Pancreas (tissue), 10 donors: ENCODE measurements around the gene PDLIM7. TPM values are rescaled to one million over a fixed set of nuclear protein-coding genes. Genes with fewer than 3 reads are reported as not detected.

Source experiments
- ATAC-seq, 4 donors: fragments of 200-7000 bp; cut with Tn5 transposase; one replicate each; pipeline versions ENCODE4 v1.8.0 to v1.9.1; 2020; ENCODE audit warnings: mild to moderate bottlenecking in 4 of 4, moderate library complexity in 4 of 4
- DNase-seq, 6 donors: peaks; one replicate each; pipeline ENCODE4 v3.0.0-alpha.2; 2020
- FAIRE-seq: peaks from 2 replicates; lab custom pipeline; 2012; peaks lifted over from hg19 to GRCh38; lab: Jason Lieb, UNC
- H3K27ac ChIP-seq, 4 donors: fragments of 200-600 bp; sonication (generic); 1 replicate in 3 of 4; 2 replicates in 1 of 4; pipeline versions ENCODE4 v1.5.0 to v1.8.0; 2020
- H3K27me3 ChIP-seq, 4 donors: fragments of 200-600 bp; one replicate each; pipeline ENCODE4 v1.8.0; 2021
- H3K36me3 ChIP-seq, 3 donors: fragments of 200-600 bp; sonication (generic) in 1 of 3; one replicate each; pipeline versions ENCODE4 v1.5.0 to v1.8.0; 2020 to 2021
- H3K4me1 ChIP-seq, 3 donors: fragments of 200-600 bp; one replicate each; pipeline ENCODE4 v1.8.0; 2021
- H3K4me3 ChIP-seq, 4 donors: fragments of 200-600 bp; sonication (generic) in 2 of 4; one replicate each; pipeline versions ENCODE4 v1.5.0 to v1.8.0; 2020 to 2021
- H3K9me3 ChIP-seq, 4 donors: fragments of 200-600 bp; one replicate each; pipeline ENCODE4 v1.8.0; 2021
- WGBS, 2 donors: extraction: QIAGEN DNeasy Blood & Tissue Kit; methylation state at CpG; one replicate each; pipeline ENCODE4 v1.1.7; 2013; 5-methylcytosine and 5-hydroxymethylcytosine counted together
- intact Hi-C, 3 donors: fragments of 100-400 bp; cut with DNase I; formaldehyde crosslinking; loops; one replicate each; pipeline versions ENCODE4 v1.11.1 to v1.14.2; 2022
- polyA plus RNA-seq, 2 donors: library from polyadenylated mRNA; stranded (reverse); fragments of 200-250 nt; gene quantifications; one replicate each; pipeline ENCODE4 v1.2.3, GENCODE V29; 2013
- total RNA-seq, 6 donors: library from RNA; stranded (reverse); fragmentation: NEBNext Ultra II Directional in 4 of 6; extraction: Animal tissue kit (Norgen Biotek cat#: 25700) in 4 of 6; gene quantifications; one replicate each; pipeline versions ENCODE4 v1.2.1 to v1.2.4, GENCODE V29; 2021 to 2023
- TF ChIP-seq, protein P1 (sequence below), 4 donors: fragments of 200-600 bp; sonication (generic) in 3 of 4; IDR thresholded peaks; one replicate each; pipeline versions ENCODE4 v1.5.0 to v1.8.0; 2021; ENCODE audit warnings: antibody characterized with exemption in 4 of 4
- donor health status: healthy with polysubstance abuse.
- donor health status: DM: no; HTN: no; CAD: no; lungs with moderate emphysema.
- donor health status: DM: no; HTN: no; CAD: no.
- donor health status: control.
- donor health status: control.
- donor health status: Bipolar disorder and iron deficiency.
- donor health status: DM: yes; HTN: yes; CAD: no.
- donor health status: DM: no; HTN: no; CAD: no.
- donor health status: DM: no; HTN: no; CAD: no.
- donor health status: DM: yes; HTN: yes; CAD: no.

PDLIM7 gene, protein sequence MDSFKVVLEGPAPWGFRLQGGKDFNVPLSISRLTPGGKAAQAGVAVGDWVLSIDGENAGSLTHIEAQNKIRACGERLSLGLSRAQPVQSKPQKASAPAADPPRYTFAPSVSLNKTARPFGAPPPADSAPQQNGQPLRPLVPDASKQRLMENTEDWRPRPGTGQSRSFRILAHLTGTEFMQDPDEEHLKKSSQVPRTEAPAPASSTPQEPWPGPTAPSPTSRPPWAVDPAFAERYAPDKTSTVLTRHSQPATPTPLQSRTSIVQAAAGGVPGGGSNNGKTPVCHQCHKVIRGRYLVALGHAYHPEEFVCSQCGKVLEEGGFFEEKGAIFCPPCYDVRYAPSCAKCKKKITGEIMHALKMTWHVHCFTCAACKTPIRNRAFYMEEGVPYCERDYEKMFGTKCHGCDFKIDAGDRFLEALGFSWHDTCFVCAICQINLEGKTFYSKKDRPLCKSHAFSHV
- 10 to 100 TPM in 2 of 6 donors, 1 to 10 TPM in 4; 3.9 to 39.9 (median 8.7) TPM for total RNA-seq
- 10 to 100 TPM; 23.2 to 38.0 TPM for polyA plus RNA-seq

DNA sequence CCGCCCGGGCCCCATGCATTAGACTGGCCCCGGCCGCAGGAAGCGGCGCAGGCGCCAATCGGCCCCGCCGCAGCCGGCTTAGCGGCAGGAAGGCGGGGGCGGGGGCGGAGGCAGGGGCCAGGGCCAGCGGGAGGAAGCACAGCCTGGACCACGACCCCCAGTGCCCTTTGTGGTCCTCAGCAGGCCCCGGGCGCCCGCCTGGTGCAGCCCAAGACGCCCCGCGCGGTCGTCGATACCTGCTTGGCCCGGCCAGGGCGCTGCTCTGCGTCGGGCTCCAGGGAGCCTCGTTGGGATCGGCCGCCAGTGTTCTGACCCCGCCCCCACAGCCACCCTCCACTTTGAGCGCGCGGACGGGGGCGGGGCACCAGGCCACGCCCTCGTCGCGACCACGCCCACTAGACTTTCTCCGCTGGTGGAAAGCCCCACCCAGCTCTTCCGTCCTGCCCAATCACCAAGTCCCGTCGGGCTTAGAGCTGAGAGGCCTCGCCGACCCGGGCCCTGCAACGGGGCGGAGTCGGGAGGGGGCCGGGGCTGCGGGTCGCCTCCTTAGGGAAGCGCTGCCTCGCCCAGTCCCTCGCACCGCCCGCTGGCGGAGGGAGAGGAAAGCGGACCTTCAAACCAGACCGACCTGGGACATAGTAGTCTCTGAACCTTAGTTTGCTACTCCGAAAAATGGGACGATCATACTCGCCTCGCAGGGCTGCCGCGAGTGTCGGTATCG, at the start of gene PDLIM7:
PDLIM7 (minus strand) TSS at position 313 of the 721 bp plus-strand sequence. CDS start 1,092 bp downstream, outside the sequence.
- no peak for FAIRE-seq
- WGBS, 2 donors, result 0 to 1% methylated on average over 68 to 73 of the region's 73 CpGs
- TF ChIP-seq, protein P1, sequence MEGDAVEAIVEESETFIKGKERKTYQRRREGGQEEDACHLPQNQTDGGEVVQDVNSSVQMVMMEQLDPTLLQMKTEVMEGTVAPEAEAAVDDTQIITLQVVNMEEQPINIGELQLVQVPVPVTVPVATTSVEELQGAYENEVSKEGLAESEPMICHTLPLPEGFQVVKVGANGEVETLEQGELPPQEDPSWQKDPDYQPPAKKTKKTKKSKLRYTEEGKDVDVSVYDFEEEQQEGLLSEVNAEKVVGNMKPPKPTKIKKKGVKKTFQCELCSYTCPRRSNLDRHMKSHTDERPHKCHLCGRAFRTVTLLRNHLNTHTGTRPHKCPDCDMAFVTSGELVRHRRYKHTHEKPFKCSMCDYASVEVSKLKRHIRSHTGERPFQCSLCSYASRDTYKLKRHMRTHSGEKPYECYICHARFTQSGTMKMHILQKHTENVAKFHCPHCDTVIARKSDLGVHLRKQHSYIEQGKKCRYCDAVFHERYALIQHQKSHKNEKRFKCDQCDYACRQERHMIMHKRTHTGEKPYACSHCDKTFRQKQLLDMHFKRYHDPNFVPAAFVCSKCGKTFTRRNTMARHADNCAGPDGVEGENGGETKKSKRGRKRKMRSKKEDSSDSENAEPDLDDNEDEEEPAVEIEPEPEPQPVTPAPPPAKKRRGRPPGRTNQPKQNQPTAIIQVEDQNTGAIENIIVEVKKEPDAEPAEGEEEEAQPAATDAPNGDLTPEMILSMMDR (IDR thresholded peaks at IDR 0.05), result no peak
- intact Hi-C loops, result no loop called here
- DNase-seq, result peak; percentile 92 to 98 (median 97)
- peak; percentile 90 to 94 (median 93) for ATAC-seq
- no peaks in the 10 kb centered on the region for H3K27me3 ChIP-seq
- H3K27ac ChIP-seq, result peak within 1 kb of the TSS; percentile 31 to 50 (median 46)
- H3K4me3 ChIP-seq, result peak within 1 kb of the TSS; percentile 61 to 79 (median 69)
- no peaks in the 10 kb centered on the region for H3K36me3 ChIP-seq
- H3K9me3 ChIP-seq, result no peaks in the 10 kb centered on the region
- H3K4me1 ChIP-seq, result peaks cover 0 to 5% (median 0%) of the 10 kb centered on the region in 3 donors

DNA sequence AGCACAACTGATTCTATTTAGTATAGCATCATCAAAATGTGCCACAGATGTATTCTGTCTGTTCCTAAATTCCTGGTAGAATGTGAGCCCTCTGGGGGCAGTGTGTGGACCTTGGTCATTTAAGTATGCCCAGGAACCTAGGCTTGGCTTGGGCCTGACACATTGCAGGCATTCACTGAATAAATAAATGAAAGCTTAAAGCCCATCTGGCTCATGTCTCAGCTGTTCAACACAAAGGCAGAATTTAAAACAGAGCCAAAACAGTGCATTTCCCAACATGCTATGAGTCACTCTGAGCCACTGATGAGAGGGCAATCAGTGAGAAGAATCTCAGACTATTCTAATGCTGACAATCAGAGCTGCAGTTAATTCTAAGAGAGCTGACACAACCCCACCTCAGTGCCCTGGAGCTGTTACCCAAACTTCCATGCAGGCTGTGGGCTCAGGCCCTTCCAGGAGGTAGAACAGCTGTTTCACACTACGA, 48.9 kb upstream of the PDLIM7 start:
- Histone ChIP-seq H3K9me3 (no peaks in the 10 kb centered on the region), H3K27me3 (no peaks in the 10 kb centered on the region), H3K36me3 (peaks cover 0 to 2% (median 0%) of the 10 kb centered on the region in 3 donors), H3K4me1 (peaks cover 7 to 21% (median 8%) of the 10 kb centered on the region in 3 donors), H3K4me3 (no peak overlapping the region), H3K27ac (peak overlapping the region in 3 of 4 donors; percentile 1 to 69 (median 25))
- intact Hi-C loops, result no loop called here
- DNase-seq, result peak in 2 of 6 donors; percentile 18 to 63
- 88 to 90% methylated on average over 1 of the region's 1 CpG for WGBS, 2 donors
- ATAC-seq, result peak; percentile 79 to 88 (median 82)
- TF ChIP-seq, protein P1 (IDR thresholded peaks at IDR 0.05), result no peak
- no peak for FAIRE-seq

DNA sequence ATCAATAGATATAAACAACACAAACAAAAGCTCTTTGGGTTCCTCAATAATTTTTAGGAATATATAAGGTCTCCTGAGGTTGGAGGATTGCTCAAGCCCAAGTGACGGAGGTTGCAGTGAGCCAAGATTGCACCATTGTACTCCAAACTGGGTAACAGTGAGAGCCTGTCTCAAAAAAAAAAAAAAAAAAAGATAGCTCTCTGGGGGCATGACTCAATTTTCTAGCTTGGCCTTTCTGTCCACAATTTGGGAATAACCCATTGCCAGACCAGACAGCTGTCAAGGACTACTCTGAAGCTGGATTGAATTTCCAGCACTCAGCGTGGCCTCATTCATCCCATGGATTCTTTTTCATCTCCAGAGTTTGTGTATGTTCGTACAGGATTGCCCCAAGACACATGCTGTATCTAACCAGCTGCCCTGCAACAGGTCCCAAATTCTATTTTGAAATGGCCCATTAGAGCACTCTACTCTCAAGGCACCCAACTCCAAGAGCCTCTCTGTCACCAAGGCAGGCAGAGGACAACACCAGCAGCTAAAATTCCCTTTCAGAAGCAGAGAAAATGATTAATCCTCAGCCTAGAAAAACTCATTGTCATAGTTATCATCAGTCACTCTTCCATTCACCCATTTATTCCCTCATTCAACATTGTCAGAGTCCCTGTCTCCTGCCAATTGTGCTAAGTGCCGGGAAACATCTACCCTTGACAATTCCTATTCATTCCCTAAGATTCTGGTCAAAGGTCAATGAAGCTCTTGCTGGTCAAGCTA, 48.3 kb upstream of the PDLIM7 start:
- H3K4me3 ChIP-seq, result no peak overlapping the region
- TF ChIP-seq, protein P1 (IDR thresholded peaks at IDR 0.05), result no peak
- peaks cover 0 to 2% (median 0%) of the 10 kb centered on the region in 3 donors for H3K36me3 ChIP-seq
- H3K4me1 ChIP-seq, result peaks cover 7 to 21% (median 8%) of the 10 kb centered on the region in 3 donors
- WGBS, 2 donors, result 73 to 75% methylated on average over 4 of the region's 4 CpGs
- H3K27ac ChIP-seq, result peak overlapping the region in 2 of 4 donors; percentile 1 to 69
- intact Hi-C loops, result no loop called here
- DNase-seq (no peak), FAIRE-seq (no peak), ATAC-seq (peak in 3 of 4 donors; percentile 33 to 54 (median 50))
- no peaks in the 10 kb centered on the region for H3K27me3 ChIP-seq
- no peaks in the 10 kb centered on the region for H3K9me3 ChIP-seq

DNA sequence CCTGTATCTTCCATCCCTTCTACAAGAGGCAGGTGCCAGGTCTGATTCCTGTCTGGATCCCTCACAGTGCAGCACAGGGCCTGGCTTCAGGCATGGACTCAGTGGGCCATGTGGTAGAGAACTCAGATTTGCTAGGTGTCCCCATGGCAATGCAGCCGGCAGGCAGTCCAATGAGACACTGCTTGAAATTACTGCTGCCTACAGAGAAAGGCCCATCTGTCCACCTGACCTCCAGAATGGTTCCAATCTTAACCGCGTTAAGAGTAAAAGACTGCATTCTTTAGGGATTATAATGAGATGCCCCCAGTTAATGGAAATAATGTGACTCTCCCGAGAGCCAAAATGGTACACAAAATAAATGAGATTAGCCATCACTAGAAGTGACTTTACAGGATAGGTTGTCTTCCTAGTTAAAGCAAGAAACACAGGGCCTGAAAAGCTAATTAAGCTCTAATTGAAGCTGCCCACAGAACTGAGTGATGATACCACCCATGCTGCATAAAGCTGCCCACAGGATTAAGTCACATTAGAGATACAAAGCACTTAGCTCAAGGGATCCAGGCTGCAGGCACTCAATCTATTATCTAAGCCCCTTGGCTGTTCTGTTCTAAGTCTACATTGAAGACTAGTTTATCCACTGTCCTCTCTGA, 45.5 kb upstream of the PDLIM7 start:
- WGBS, 2 donors, result 89 to 92% methylated on average over 4 of the region's 4 CpGs
- H3K36me3 ChIP-seq, result peaks cover 0 to 7% (median 2%) of the 10 kb centered on the region in 3 donors
- no peak overlapping the region for H3K27ac ChIP-seq
- DNase-seq (no peak), FAIRE-seq (no peak), ATAC-seq (no peak)
- H3K4me1 ChIP-seq, result peaks cover 8 to 33% (median 15%) of the 10 kb centered on the region in 3 donors
- intact Hi-C loops, result no loop called here
- H3K27me3 ChIP-seq, result no peaks in the 10 kb centered on the region
- H3K4me3 ChIP-seq, result no peak overlapping the region
- TF ChIP-seq, protein P1 (IDR thresholded peaks at IDR 0.05), result no peak
- H3K9me3 ChIP-seq, result no peaks in the 10 kb centered on the region
